GM19193 (cell line): ENCODE measurements around the gene LSG1.

Experiments used
- POLR2A ChIP-seq: IDR thresholded peaks from 4 replicates; pipeline ENCODE4 v1.6.1; 2011; ENCODE audit not compliant: insufficient read depth, insufficient read length; ENCODE audit errors: extremely low read depth

The LSG1 gene

DNA sequence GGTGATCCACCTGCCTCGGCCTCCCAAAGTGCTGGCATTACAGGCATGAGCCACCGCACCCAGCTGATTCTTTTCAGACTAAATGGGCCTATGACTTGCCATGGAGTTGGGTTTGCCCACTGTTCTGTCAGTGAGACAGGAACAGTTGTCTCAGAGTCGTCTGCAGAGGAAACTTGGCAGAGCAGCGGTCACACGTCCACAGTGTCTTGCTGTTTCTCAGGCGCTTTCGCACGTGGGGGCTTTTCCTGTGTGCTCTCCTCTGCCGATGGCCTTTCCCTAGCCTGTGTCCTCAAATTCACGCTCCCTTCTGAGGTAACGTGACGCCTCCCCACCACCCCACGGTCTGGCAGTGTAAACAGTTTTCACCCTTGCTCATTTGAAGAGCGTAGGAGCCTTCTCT, 50.0 kb downstream of the LSG1 start:
- no peak for TF ChIP-seq POLR2A

DNA sequence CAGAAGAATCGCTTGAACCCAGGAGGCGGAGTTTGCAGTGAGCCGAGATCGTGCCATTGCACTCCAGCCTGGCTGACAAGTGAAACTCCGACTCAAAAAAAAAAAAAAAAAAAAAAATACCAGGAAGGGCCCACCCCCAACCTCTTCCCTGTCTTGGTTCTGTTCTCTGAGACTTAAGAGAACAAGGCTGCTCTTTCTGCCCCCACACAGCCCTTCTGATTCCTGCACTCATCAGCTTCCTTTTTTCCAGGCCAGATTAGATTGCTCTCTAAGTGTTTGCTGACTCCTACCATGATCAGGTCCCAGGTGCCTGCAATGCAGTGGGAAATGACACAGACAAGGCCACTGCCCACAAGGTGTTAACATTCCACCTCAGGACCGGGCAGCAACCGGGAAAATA, 51.8 kb downstream of the LSG1 start:
- no peak for TF ChIP-seq POLR2A

DNA sequence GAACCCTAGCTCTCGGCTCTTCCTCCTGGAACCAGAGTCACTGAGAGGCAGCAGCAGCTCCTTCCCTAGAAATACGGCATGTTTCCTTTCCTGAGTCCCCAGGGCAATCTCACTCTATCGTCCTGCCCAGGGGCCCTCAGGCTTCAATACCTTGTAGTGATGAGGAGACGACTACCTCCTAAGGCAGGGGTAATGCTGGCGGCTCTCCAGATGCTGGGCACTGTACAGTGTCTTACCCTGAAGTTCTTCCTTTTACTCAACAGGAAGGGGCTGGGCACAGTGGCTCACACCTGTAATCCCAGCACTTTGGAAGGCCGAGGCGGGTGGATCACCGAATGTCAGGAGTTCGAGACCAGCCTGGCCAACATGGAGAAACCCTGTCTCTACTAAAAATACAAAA, 52.2 kb downstream of the LSG1 start:
- TF ChIP-seq POLR2A = no peak

DNA sequence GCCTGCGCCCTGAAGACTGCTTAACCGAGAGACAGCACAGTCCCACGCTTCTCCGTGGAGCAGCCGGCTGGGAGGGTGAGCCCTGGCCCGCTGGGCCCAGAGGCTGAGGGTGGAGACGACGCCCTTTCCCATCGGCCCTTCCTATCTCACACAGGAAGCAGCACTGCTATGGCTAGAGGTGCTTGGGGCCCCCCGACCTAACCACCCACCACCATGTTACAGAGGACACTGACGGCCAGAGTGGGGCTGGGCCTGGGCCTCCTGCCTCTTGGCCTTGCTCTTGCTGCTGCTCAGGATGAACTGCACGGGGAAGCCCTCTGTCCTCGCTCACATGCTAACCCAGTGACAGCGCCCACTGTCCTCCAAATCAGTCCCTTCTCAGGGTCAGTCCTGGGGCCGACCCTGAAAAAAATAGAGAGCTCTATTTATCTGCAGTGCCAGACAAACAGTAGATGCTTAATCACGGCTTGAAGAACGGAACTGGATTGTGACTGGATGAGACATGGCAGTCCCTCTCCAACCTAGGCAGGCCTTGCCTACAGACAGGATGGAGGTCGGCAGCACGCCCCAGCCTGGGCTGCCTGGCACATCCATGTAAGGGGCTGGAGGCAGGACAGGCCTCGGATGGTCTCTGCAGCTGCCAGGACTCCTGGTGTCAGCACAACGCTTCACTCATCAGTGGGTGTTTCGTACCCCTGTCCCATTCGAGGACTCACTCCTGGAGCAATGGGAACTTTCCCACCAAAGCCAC, 53.0 kb downstream of the LSG1 start:
- no peak for TF ChIP-seq POLR2A

GRCh38 chr3:194617827-194618226, 54.2 kb downstream of the LSG1 start:
- no peak for TF ChIP-seq POLR2A

DNA sequence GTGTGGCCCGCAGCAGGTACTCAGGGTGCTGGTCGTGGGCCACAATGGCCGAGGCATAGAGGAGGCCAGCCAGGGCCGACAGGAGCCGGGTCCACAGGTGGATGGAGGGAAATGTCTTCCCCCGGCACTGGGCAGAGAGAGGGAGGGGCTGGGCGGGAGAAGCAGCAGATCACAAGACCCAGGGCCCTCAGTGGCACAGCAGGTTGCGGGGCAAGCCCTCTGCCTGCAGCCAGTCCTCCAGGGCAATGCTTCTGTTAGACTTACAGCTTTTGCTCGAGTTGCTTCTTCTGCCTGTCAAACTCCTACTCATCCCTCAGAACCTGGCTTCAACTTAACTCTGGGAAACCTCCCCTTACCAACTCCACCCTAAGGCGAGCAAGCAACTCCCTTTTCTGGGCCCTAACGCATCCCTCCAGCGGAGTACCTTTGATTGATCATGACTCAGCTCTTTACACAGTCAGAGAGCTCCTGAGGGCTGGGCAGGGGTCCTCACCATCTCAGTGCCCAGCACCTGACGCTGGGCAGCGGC, 54.8 kb downstream of the LSG1 start:
- TF ChIP-seq POLR2A = no peak

- TF ChIP-seq POLR2A = no peak
Measured at GRCh38 chr3:194615226-194615625, 56.8 kb downstream of the LSG1 start.

DNA sequence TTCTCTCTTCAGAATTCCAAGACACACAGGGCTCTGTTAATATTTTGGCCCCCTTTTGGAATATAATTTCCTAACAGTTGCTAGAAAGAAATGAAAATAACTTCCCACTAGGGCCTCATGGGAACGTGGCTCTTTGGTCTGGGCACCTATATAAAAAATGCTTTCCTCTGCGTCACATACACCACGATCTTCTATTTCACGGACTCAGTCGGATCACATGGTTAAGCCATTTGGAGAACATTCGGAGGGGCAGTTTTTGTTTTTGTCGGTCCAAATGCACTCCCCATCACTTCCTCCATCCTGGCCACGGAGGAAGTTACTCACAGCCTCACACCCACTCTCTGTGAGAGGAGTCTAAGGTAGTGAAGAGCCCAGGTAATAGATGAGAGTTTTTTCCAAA, 59.8 kb downstream of the LSG1 start:
- no peak for TF ChIP-seq POLR2A

DNA sequence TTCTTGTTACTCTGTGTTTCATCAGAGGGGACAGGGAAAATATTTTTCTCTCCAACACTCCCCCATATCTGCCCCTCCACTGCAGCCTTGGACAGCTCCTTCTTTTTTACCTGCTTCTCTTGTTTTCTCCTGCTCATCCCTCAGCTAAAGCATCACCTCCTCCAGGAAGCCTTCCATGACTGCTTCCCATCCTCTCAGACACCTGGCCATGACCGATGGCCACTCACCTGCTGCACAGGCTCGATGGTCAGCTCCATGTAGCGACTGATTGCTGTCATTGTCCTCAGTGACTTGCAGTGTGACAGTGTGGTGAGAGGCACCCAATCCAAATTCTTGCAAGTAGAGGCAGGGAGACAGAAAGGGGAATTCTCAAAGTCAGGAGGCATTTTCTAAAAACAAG, 61.3 kb downstream of the LSG1 start:
- no peak for TF ChIP-seq POLR2A

GRCh38 chr3:194609601-194610000, 62.4 kb downstream of the LSG1 start:
- no peak for TF ChIP-seq POLR2A

GRCh38 chr3:194608981-194609380, 63.0 kb downstream of the LSG1 start:
- no peak for TF ChIP-seq POLR2A

DNA sequence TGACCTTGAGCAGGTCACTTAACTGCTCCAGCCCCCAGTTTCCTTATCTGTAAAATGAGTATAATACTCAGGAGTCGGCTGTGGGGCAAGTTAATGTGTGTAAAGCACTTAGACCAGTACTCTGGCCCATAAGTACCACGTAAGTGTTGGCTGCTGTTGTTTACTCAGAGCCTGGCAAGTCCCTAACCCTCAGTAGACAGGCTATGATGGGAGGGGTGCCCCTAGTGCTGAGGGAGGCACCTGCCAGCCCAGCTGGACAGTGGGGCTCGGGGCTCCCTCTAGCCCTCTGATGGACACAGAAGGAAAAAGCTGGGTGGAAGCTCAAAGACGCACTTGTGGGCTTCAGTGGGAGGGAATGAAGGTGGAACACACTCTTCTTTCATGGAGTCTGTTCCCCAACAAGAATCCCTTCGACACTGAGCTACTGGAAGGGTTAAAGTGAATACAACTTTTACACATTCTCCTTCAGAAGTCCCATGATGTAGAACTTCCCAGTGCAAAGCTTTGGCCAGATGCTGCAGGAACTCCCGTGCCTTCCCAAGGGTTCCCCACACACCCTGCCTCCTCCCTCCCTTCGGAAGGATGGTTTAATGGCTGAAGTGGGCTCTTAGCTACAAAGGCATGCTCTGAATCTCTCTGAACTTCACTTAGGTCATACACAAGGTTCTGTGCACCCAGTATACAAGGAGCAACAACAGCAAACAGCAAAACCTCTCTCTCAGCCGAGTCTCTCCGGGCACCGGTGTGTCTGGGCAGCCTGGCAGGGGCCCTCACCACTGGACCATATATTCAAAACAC, 64.2 kb downstream of the LSG1 start:
- no peak for TF ChIP-seq POLR2A

DNA sequence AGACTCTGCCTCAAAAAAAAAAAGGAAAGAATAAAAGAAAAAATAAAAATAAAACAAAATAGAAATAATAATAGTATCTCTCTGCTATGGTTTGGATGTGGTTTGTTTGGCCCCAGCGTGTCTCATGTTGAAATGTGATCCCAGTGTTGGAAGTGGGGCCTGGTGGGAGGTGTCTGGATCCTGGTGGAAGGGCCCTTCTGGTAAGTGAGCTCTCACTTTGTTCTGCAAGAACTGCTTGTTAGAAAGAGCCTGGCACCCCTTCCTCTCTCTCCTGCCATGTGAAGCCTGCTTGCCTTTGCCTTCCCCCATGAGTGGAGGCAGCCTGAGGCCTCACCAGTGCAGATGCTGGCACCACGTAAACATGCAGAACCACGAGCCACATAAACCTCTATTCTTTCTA, 65.0 kb downstream of the LSG1 start:
- no peak for TF ChIP-seq POLR2A

GRCh38 chr3:194606163-194606562, 65.8 kb downstream of the LSG1 start:
- TF ChIP-seq POLR2A = no peak

DNA sequence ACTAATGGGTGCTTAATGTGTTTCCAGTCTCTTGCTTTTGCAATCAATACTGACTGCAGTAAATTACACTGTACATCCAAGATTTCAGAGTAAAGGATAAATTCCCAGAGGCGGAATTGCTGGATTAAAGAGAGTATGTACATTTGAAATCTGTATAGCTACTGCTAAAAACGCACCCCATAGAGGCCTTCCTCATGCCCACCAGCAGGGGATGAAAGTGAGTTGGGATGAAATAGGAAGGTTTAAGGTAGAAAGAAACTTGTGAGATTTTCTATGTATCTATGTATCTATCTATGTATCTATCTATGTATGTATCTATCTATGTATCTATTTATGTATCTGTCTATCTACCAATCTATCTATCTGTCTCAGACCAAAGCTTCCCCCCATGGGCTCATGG, 67.2 kb downstream of the LSG1 start:
- no peak for TF ChIP-seq POLR2A

GRCh38 chr3:194604126-194604525, 67.9 kb downstream of the LSG1 start:
- TF ChIP-seq POLR2A = no peak
